NCI-H1694 (cell line): ENCODE measurements around the gene GCNT4.

Experiments used
- DNase-seq: peaks from one replicate; lab custom pipeline; 2025; lab: John Stamatoyannopoulos, UW

GCNT4 gene

GRCh38 chr5:75016896-75017295, 35.5 kb downstream of the GCNT4 start:
- DNase-seq = no peak

DNA sequence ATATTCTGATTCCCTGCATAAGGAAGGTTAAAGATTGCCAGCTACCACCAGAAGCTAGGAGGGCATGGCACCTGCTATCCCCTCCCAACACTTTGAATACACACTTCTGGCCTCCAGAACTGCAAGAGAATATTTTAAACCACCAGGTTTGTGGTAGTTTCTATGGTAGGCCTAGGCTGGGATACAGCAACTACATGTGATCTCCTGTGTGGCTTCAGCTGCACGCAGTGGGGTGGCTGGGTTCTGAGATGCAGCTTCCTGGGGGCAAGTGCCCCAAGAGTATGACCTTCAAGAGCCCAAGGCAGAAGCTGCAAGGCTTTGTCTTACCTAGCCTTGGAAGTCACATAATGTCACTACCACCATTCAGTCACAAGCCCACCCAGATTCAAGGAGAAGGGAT, 39.6 kb downstream of the GCNT4 start:
- no peak for DNase-seq

DNA sequence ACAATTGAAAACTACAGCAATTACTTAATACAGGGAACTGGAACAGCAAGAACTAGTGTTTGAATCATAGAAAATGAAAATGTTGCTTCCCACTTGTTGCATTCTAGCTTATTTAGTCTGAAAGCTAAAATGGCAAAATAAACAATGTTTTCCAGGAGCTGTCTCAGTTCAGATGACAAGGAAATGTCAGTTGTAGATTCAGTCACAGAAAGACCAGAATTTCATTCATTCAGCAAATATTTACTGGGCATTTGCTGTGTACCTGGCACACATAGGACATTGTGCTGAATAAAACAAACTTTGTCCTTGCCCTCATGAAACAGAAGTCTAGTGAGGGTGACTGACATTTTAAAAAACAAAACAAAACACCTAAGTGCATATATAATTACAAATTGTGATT, 41.5 kb downstream of the GCNT4 start:
- no peak for DNase-seq

DNA sequence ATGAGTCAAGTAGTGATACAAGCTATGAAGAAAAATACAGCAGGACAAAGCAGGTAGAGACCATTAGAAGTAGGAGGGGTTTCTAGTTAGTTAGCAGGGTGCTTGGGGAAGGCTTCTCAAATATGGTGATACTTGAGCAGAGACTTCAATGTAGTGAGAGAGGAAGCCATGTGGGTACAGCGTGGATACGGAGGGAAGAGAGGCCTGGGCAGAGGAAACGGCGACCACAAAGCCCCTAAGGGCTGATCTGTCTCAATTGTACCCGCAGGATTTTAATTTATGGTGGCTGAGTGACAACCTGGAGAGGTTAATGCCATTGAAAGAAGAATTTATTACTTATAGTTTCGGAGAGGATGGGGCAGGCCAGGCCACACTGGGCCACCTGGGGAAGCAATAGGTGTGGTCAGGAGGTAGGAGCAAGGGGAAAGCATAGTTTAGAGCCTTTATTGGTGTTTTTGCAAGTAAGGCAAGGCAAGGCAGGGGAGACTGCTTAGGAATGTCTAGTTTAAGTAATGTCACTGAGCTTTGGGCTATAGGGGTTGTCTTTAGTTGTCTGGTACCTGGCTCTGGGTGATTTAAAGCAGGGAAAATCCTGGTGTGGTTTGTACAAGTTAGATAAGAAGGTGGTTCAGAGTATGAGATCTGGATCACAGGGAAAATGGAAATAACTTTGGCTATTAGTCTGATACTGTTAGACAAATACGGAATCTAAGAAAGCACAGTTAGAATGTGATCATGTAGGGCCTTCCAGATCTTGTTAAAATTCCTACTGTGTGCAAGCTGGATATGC, 42.6 kb downstream of the GCNT4 start:
- DNase-seq = no peak

DNA sequence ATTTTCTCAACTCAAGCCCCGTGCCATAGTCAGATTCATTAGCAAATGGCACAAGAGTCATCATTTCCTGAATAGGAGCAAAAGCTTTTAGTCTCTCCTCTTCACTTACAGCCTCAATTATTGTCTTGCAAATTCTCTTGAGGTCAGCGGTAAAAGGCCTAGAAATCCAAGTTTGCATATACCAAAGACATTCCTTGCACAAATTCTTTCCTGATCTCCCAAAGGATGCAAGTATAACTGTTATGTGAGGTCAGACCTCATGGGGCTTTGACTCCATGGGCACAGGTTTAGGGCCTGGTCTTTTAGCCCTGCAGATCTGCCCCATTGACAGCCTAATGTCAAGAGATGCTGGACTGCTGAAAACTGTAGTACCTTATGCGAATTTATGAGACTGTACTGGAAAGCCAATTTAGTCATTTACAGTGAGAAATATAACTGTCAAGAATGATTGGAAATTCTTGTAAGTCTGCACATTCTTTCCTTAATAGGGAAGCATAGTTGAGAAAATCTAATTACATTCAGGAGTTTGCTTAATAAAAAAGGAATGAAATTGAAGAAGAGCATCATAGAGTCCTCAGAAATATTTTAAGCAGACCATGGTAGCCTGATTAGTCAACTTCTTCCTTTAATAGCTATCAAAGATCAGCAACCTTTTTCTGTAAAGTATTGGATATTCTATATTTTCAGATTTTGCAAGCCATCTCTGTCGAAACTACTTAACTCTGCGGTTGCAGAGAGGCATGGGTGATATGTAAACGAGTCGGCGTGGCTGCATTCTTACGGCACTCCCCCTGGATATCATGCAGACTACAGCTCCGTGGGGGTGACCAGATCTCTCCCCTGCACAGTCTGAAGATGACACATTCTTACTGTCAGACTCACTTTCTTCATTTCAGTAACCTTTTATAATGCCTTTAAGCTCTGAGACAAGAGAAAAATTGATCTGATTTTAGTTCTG, 45.2 kb downstream of the GCNT4 start:
- no peak for DNase-seq

GRCh38 chr5:75005561-75005960, 46.8 kb downstream of the GCNT4 start:
- DNase-seq = no peak
